Bladder microvascular endothelial cell (primary cell): ENCODE measurements around the gene SLC25A6. TPM values are rescaled to one million over a fixed set of nuclear protein-coding genes. Genes with fewer than 3 reads are reported as not detected.

ENCODE experiments used
- total RNA-seq: library from RNA; depleted of rRNA; stranded (reverse); fragments of >200 nt; gene quantifications from 2 replicates; pipeline ENCODE4 v1.2.3, GENCODE V29; 2014

The SLC25A6 gene
- total RNA-seq: 147 and 241 TPM in 2 replicates

GRCh38 chrX:1391707-1392375 is at the start of gene SLC25A6:
TSS of gene SLC25A6 (minus strand) at chrX:1392113. CDS start at chrX:1392009, 104 bp downstream.

GRCh38 chrX:1336331-1336943 is 55.5 kb downstream of the SLC25A6 start, which contains the start of gene IL3RA:
TSS of gene IL3RA (plus strand) at chrX:1336785. CDS start at chrX:1341766, 4,981 bp downstream.

Other genes with a start within 250 kb of the SLC25A6 start
- gene CRLF2, start 179.5 kb downstream of the SLC25A6 start, total RNA-seq: under 0.01 and 0.13 TPM in 2 replicates
- not detected in 2 replicates for gene CSF2RA, start 123.3 kb downstream of the SLC25A6 start, total RNA-seq
- gene IL3RA, start 55.3 kb downstream of the SLC25A6 start, total RNA-seq: 47.8 and 78.2 TPM in 2 replicates
- 14.3 and 17.0 TPM in 2 replicates for gene ASMTL, start 60.8 kb upstream of the SLC25A6 start, total RNA-seq
- gene P2RY8, start 145.1 kb upstream of the SLC25A6 start, total RNA-seq: 0.32 and 0.38 TPM in 2 replicates
- 21.7 and 25.7 TPM in 2 replicates for gene AKAP17A, start 199.5 kb upstream of the SLC25A6 start, total RNA-seq
- gene ASMT, start 222.9 kb upstream of the SLC25A6 start, total RNA-seq: not detected in 2 replicates